ENCODE results near the gene DEFB129. TPM values are rescaled to one million over a fixed set of nuclear protein-coding genes. Genes with fewer than 3 reads are reported as not detected.
"Not testable (repeated sequence)": the region's sequence is repeated elsewhere in the genome, so short reads cannot be mapped to it uniquely, and the experiment has no call there.

The DEFB129 gene, protein sequence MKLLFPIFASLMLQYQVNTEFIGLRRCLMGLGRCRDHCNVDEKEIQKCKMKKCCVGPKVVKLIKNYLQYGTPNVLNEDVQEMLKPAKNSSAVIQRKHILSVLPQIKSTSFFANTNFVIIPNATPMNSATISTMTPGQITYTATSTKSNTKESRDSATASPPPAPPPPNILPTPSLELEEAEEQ
- total RNA-seq, result not detected

DNA sequence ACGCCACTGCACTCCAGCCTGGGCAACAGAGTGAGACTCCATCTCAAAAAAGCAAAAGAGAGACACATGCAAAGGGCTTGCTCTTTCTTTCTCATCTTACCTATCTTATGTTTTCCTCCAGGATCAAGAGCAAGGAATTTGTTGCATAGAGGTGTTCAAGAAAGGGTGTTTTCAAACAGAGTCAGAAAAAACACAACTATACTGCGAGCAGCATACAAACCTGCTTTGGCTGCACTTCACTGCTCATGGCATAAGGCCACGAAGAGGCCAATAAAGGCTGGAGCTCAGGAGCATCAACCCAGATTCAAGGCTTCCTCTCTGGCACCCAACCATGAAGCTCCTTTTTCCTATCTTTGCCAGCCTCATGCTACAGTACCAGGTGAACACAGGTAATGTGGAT is at the start of gene DEFB129:
Gene DEFB129, plus strand, starts transcription at position 301 of the 400 bp plus-strand sequence. Its CDS starts 31 bp downstream, at position 332.
- intact Hi-C loops (cut with DNase I; ENCODE audit: low total_unique reads), result no loop called here
- no peak for DNase-seq (ENCODE audit: low spot score in 2 of 2)
- TF ChIP-seq, protein P1, sequence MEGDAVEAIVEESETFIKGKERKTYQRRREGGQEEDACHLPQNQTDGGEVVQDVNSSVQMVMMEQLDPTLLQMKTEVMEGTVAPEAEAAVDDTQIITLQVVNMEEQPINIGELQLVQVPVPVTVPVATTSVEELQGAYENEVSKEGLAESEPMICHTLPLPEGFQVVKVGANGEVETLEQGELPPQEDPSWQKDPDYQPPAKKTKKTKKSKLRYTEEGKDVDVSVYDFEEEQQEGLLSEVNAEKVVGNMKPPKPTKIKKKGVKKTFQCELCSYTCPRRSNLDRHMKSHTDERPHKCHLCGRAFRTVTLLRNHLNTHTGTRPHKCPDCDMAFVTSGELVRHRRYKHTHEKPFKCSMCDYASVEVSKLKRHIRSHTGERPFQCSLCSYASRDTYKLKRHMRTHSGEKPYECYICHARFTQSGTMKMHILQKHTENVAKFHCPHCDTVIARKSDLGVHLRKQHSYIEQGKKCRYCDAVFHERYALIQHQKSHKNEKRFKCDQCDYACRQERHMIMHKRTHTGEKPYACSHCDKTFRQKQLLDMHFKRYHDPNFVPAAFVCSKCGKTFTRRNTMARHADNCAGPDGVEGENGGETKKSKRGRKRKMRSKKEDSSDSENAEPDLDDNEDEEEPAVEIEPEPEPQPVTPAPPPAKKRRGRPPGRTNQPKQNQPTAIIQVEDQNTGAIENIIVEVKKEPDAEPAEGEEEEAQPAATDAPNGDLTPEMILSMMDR (IDR thresholded peaks at IDR 0.05), result no peak
- no peak for TF ChIP-seq POLR2A (IDR thresholded peaks at IDR 0.05)
- H3K4me3 ChIP-seq (ENCODE audit: low read depth, poor library complexity, severe bottlenecking), result no peak within 1 kb of the TSS
- WGBS, 2 donors, result 75% methylated on average over 3 of the region's 3 CpGs

DNA sequence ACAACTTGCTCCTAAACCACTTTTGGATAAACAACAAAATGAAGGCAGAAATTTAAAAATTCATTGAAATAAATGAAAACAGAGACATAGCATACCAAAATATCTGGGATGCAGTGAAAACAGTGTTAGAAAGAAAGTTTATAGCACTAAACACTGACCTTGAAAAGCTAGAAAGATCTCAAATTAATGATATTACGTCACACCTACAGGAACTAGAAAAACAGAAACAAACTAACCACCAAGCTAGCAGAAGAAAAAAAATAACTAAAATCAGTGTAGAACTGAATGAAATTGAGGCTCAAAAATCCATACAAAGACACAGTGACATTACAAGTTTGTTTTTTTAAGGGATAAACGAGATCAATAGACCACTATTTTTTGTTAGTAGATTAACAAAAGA is 42.8 kb upstream of the DEFB129 start:
- no peak overlapping the region for H3K4me3 ChIP-seq (ENCODE audit: low read depth, poor library complexity, severe bottlenecking)
- TF ChIP-seq, protein P1 (IDR thresholded peaks at IDR 0.05), result no peak
- TF ChIP-seq POLR2A (IDR thresholded peaks at IDR 0.05), result no peak
- 58 to 70% methylated on average over 2 of the region's 2 CpGs for WGBS, 2 donors
- intact Hi-C loops (cut with DNase I; ENCODE audit: low total_unique reads), result no loop called here
- DNase-seq (ENCODE audit: low spot score in 2 of 2), result no peak

DNA sequence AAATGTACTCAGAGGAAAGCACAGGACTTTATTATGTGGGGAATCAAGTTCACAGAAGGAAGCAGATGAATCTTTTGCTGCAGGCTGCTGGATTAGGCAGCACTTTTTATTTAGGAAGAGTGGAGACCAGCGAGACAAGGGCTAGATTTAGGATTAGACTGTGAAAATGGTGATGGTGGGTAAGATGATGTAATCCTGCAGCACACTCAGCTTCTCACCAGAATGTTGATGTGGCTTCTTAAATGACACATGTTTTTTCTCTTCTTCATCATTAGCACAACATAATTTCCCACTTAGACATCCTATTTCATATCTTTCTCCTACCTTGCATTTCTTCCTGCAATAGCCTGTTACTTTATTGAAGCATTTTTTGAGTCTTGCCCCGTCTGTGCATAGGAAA is 39.3 kb upstream of the DEFB129 start:
- TF ChIP-seq, protein P1 (IDR thresholded peaks at IDR 0.05), result no peak
- no peak for TF ChIP-seq POLR2A (IDR thresholded peaks at IDR 0.05)
- H3K4me3 ChIP-seq (ENCODE audit: low read depth, poor library complexity, severe bottlenecking), result no peak overlapping the region
- intact Hi-C loops (cut with DNase I; ENCODE audit: low total_unique reads), result no loop called here
- DNase-seq (ENCODE audit: low spot score in 2 of 2), result no peak
- WGBS, 2 donors, result 56 to 63% methylated on average over 2 of the region's 2 CpGs

DNA sequence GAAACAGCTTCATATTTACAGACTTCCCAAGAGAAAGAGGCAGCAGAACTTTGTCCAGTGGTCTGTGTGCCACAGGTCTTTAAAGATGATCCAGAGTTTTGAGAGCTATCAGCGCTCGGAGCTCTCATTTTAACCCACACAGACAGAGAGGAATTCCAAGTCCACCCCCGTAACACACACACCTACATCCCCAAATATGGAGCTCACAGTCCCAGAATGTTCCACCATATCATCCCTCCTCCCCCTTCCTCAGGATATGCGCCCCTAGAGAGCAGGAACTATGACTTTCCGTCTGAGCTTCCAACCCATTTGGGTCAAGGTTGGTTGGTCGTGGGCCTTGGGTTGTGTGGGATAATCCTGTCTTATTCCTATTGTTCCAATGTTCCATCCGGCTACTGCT is 37.4 kb upstream of the DEFB129 start, which contains the start of gene DEFB128:
Gene DEFB128, minus strand, starts transcription at position 101 of the 400 bp plus-strand sequence. Its CDS starts 88 bp downstream, at position 13.
- TF ChIP-seq, protein P1 (IDR thresholded peaks at IDR 0.05), result no peak
- TF ChIP-seq POLR2A (IDR thresholded peaks at IDR 0.05), result no peak
- 62 to 66% methylated on average over 7 of the region's 7 CpGs for WGBS, 2 donors
- H3K4me3 ChIP-seq (ENCODE audit: low read depth, poor library complexity, severe bottlenecking), result no peak within 1 kb of the TSS
- intact Hi-C loops (cut with DNase I; ENCODE audit: low total_unique reads), result no loop called here
- no peak for DNase-seq (ENCODE audit: low spot score in 2 of 2)

DNA sequence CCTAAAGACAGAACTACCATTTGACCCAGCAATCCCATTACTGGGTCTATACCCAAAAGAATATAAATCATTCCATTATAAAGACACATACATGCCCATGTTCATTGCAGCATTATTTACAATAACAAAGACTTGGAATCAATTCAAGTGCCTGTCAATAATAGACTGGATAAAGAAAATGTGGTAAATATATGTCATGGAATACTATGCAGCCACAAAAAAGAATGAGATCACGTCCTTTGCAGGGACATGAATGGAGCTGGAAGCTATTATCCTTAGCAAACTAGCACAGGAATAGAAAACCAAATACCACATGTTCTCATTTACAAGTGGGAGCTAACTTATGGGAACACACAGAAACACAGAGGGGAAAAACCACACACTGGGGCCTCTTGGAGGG is 28.8 kb upstream of the DEFB129 start:
- no peak for DNase-seq (ENCODE audit: low spot score in 2 of 2)
- no peak for TF ChIP-seq POLR2A (IDR thresholded peaks at IDR 0.05)
- TF ChIP-seq, protein P1 (IDR thresholded peaks at IDR 0.05), result no peak
- WGBS, 2 donors, result 84 to 93% methylated on average over 1 of the region's 1 CpG

DNA sequence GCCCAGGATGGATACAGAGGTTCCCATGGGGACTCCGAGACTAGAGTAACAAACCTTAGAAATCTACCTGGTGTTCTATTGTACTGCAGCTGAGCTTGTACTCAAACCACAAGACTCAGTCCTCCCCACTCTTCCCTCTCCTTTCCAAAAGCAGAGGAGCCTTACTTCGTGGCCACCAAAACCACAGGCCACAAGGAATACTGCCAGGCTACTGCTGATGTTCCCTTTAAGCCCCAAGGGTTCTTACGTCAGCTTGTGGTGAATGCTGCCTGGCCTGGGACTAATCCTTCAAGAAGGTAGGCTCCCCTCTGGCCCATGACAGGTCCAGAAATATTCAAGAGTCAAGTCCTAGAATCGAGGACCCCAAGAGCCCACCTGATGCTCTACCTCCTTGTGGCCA is 27.1 kb upstream of the DEFB129 start:
- WGBS, 2 donors, result 65 to 69% methylated on average over 4 of the region's 4 CpGs
- no peak overlapping the region for H3K4me3 ChIP-seq (ENCODE audit: low read depth, poor library complexity, severe bottlenecking)
- no peak for TF ChIP-seq POLR2A (IDR thresholded peaks at IDR 0.05)
- TF ChIP-seq, protein P1 (IDR thresholded peaks at IDR 0.05), result no peak
- intact Hi-C loops (cut with DNase I; ENCODE audit: low total_unique reads), result no loop called here
- DNase-seq (ENCODE audit: low spot score in 2 of 2), result no peak

More for the DNA sequence above, 28.8 kb upstream of the DEFB129 start:
- intact Hi-C loops (cut with DNase I; ENCODE audit: low total_unique reads), result no loop called here
- H3K4me3 ChIP-seq (ENCODE audit: low read depth, poor library complexity, severe bottlenecking), result no peak overlapping the region

DNA sequence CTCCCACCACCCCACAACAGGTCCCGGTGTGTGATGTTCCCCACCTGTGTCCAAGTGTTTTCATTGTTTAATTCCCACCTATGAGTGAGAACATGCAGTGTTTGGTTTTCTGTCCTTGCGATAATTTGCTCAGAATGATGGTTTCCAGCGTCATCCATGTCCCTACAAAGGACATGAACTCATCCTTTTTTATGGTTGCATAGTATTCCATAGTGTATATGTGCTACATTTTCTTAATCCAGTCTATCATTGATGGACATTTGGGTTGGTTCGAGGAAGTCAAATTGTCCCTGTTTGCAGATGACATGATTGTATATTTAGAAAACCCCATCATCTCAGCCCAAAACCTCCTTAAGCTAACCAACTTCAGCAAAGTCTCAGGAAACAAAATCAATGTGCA is 23.4 kb upstream of the DEFB129 start:
- H3K4me3 ChIP-seq (ENCODE audit: low read depth, poor library complexity, severe bottlenecking); intact Hi-C loops (cut with DNase I; ENCODE audit: low total_unique reads); DNase-seq (ENCODE audit: low spot score in 2 of 2): not testable (repeated sequence)
- WGBS, 2 donors, result 63 to 76% methylated on average over 4 of the region's 4 CpGs
